GM10248 (cell line): Measurements from ENCODE around the gene ZBTB46.

Experiments used
- CTCF ChIA-PET: fragments of 300-600 bp; sonication (Branson Sonifier 250); formaldehyde crosslinking; extraction: SDS; loops from one replicate; lab custom pipeline; 2021; ENCODE audit warnings: antibody characterized with exemption; lab: Yijun Ruan, JAX
- POLR2A ChIA-PET: fragments of 350-650 bp; sonication (Branson Sonifier 250); formaldehyde crosslinking; extraction: SDS; loops from one replicate; lab custom pipeline; 2020; ENCODE audit warnings: antibody characterized with exemption; lab: Yijun Ruan, JAX
- DNase-seq: peaks from one replicate; pipeline ENCODE4 v3.0.0; 2012; ENCODE audit errors: extremely low spot score
- TF ChIP-seq, protein P1 (sequence below): IDR thresholded peaks from 2 replicates; pipeline ENCODE4 v1.5.1; 2012; ENCODE audit warnings: mild to moderate bottlenecking, low read depth; ENCODE audit errors: extremely low read depth, missing control alignments, control extremely low read depth

The ZBTB46 gene

DNA sequence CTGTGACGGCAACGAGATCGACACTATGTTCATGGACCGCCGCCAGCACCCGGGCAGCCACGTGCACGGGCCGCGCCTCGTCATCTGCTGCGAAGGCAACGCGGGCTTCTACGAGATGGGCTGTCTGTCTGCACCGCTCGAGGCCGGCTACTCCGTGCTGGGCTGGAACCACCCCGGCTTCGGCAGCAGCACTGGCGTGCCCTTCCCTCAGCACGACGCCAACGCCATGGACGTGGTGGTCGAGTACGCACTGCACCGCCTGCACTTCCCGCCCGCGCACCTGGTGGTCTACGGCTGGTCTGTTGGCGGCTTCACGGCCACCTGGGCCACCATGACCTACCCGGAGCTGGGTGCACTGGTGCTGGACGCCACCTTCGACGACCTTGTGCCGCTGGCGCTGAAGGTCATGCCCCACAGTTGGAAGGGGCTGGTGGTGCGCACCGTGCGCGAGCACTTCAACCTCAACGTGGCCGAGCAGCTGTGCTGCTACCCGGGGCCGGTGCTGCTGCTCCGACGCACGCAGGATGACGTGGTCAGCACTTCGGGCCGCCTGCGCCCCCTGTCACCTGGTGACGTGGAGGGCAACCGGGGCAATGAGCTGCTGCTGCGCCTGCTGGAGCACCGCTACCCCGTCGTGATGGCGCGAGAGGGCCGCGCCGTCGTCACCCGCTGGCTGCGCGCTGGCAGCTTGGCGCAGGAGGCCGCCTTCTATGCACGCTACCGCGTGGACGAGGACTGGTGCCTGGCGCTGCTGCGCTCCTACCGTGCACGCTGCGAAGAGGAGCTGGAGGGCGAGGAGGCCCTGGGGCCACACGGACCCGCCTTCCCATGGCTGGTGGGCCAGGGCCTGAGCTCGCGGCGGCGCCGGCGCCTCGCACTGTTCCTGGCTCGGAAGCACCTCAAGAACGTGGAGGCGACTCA, 31.2 kb upstream of the ZBTB46 start:
- TF ChIP-seq, protein P1, sequence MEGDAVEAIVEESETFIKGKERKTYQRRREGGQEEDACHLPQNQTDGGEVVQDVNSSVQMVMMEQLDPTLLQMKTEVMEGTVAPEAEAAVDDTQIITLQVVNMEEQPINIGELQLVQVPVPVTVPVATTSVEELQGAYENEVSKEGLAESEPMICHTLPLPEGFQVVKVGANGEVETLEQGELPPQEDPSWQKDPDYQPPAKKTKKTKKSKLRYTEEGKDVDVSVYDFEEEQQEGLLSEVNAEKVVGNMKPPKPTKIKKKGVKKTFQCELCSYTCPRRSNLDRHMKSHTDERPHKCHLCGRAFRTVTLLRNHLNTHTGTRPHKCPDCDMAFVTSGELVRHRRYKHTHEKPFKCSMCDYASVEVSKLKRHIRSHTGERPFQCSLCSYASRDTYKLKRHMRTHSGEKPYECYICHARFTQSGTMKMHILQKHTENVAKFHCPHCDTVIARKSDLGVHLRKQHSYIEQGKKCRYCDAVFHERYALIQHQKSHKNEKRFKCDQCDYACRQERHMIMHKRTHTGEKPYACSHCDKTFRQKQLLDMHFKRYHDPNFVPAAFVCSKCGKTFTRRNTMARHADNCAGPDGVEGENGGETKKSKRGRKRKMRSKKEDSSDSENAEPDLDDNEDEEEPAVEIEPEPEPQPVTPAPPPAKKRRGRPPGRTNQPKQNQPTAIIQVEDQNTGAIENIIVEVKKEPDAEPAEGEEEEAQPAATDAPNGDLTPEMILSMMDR = no peak
- CTCF ChIA-PET = interaction anchor here (0.8 to 4.7 kb wide), 4 partner anchors 10 to 155 kb away, joined by 3 to 27 read pairs (median 4); partner anchors contain the start of genes ARFRP1 and ZGPAT
- POLR2A ChIA-PET = interaction anchor here (0.6 kb wide), 1 partner anchor 176 kb away, joined by 3 read pairs; no protein-coding TSS in a partner anchor
- DNase-seq = no peak

DNA sequence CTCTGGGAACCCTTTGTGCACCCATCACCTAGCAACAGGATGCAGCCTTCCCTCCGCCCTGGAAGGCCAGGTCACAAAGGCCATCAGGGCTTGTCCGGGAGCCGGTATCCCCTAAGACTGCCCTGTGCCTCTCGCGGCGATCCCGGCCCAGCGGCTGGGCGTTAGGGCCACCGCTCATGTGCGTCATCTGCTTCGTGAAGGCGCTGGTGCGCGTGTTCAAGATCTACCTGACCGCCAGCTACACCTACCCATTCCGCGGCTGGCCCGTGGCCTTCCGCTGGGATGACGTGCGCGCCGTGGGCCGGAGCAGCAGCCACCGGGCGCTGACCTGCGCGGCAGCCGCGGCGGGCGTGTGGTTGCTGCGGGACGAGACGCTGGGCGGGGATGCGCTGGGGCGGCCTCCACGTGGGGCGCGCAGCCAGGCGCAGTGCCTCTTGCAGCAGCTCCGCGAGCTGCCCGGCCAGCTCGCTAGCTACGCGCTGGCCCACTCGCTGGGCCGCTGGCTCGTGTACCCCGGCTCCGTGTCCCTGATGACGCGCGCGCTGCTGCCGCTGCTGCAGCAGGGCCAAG, 30.4 kb upstream of the ZBTB46 start, which contains the start of gene ABHD16B:
TSS of gene ABHD16B (plus strand) at position 134 of the 570 bp plus-strand sequence. CDS start at position 177, 43 bp downstream.
- POLR2A ChIA-PET = no interaction called here
- no peak for DNase-seq
- CTCF ChIA-PET = interaction anchor here (0.7 to 4.7 kb wide), 3 partner anchors 9 to 324 kb away, joined by 3 to 27 read pairs (median 3); partner anchors contain the start of gene PTK6
- TF ChIP-seq, protein P1 = no peak

DNA sequence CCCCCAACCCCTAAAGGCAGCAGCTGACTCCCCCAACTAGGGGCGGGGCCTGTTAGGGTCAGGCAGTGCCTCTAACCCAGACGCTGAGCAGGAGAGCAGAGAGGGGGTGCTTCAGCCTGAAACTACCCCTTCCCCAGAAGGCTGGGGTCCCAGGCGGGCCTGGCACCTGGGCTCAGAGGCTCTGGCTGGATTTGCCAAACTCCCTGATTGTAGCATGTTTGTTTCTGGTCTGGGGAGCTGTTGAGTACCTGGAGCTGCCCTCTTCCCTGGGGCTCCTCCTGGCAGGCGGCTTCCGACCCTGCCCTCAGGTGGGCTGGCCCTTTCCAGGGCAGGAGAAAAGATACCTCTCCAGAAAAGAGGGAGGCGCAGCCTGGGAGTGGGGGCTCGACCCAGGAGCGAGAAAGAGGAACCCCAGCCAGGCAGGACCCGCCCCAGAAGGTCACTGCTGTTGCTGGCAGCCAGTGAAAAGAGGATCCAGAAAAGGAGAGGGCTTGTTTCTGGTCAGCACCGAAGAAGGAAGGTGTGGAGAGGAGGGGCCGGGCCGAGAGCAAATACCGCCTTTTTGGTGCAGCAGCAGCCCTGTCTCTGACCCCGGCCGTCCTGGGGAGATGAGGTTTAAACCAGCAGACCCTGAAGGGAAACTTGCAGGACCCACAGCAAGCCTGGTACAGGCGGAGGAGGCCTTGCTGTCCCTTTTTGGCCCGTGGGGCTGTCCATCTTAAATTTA, 29.4 kb upstream of the ZBTB46 start:
- TF ChIP-seq, protein P1 = no peak
- POLR2A ChIA-PET = interaction anchor here (0.6 kb wide), 1 partner anchor 160 kb away, joined by 3 read pairs; no protein-coding TSS in a partner anchor
- CTCF ChIA-PET = interaction anchor here (0.7 to 1.1 kb wide), 2 partner anchors 74 to 323 kb away, joined by 3 read pairs; partner anchors contain the start of gene PTK6

DNA sequence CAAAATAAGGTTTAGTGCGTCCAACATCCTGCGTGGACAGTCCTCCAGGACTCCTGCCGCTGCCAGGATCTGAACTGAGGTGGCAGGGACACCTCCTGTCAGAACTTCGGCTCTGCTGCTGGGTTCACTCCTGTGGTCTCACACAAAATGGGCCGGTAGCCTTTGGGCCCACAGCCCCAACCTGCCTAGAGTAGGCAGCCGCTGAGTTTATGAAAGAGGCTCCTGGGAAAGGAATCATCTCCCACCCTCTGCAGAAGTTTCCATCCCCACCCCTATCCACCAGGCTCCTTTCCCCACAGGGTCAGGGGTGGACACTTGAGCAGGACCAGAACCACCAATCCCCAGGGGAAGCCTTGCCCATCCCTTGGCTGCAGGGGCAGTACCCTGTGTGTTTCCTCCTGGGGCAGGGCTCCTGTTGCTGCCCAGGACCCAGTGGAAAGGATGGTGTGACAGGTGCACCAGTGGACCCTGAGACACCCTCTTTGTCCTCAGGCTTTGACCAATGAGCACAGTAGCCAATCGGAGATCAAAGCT, 28.2 kb upstream of the ZBTB46 start:
- no peak for DNase-seq
- ChIA-PET POLR2A (no interaction called here), CTCF (no interaction called here)
- TF ChIP-seq, protein P1 = no peak

More for the DNA sequence above, 29.4 kb upstream of the ZBTB46 start:
- DNase-seq = no peak

DNA sequence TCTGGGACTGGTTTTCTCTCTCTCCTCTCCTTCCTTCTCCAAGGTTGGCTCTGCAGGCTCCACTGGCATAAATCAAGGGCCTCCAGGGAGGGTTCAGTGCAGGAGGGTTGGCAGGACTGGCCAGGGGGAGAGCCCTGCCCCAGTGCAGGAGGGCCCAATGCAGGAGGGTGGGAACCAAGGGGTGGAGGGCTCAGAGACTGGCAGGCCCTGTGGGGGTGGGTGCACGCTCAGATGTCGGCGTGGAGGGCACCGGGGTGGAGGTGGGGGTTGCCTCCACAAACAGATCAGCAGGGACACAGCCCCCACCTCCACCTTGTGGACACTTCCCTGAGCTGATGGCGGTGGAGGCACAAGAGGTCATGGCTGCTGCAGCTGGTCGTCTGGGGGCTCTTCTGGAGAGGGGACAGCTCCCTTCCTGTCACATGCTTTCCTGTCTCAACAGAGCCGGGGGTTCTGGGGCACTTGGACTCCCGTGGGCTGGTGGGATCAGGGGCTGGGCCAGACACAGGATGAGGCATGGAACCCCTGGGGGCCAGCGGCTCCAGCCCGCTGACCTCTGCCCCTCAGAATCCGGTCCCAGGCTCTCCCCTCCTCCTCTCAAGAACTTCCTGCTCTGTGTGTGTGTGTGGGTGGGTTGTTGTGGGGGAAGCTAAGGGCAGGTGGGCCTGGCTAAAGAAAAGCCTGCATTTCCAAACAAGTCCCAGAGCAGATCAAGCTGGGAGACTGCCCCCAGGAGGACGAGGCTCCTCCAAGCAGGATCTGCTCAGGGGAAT, 27.5 kb upstream of the ZBTB46 start:
- TF ChIP-seq, protein P1 = no peak
- ChIA-PET POLR2A (no interaction called here), CTCF (no interaction called here)
- DNase-seq = no peak
